K562 (cell line): ENCODE results near the gene RNF213.

ENCODE experiments used
- GABPB1 ChIP-seq: sonication (generic); formaldehyde crosslinking; IDR thresholded peaks from 2 replicates; pipeline ENCODE4 v1.8.0; 2022; ENCODE audit warnings: mild to moderate bottlenecking, missing genetic modification reagents
- KLF6 ChIP-seq: fragments of 250-450 bp; sonication (Bioruptor Pico); IDR thresholded peaks from 2 replicates; pipeline ENCODE4 v1.4.0; 2020; ENCODE audit warnings: mild to moderate bottlenecking, moderate library complexity, borderline replicate concordance
- MYC ChIP-seq, 2 experiments: fragments of 250-450 bp in 1 of 2; sonication (Bioruptor Pico) in 1 of 2; IDR thresholded peaks; 2 replicates each; pipeline versions ENCODE4 v1.5.1 to v1.6.1; 2012 to 2021; ENCODE audit warnings: low read depth in 2 of 2, borderline replicate concordance in 1 of 2, improper control_type of control experiment in 1 of 2, low read length in 1 of 2, mild to moderate bottlenecking in 1 of 2, moderate library complexity in 1 of 2
- SMARCC2 ChIP-seq: fragments of 450-650 bp; IDR thresholded peaks from 2 replicates; pipeline ENCODE4 v1.6.1; 2017; ENCODE audit warnings: antibody characterized with exemption, moderate library complexity, mild to moderate bottlenecking, low read depth
- ZNF592 ChIP-seq: fragments of 450-650 bp; IDR thresholded peaks from 2 replicates; pipeline ENCODE4 v1.6.1; 2017; ENCODE audit warnings: antibody characterized with exemption, mild to moderate bottlenecking
- ZZZ3 ChIP-seq: fragments of 450-650 bp; IDR thresholded peaks from 2 replicates; pipeline ENCODE4 v1.6.1; 2016; ENCODE audit warnings: antibody characterized with exemption, mild to moderate bottlenecking, moderate library complexity
- TF ChIP-seq, protein P1 (sequence below), 3 experiments: IDR thresholded peaks in 2 of 3; conservative IDR thresholded peaks in 1 of 3; 2 replicates each; pipeline ENCODE4 v1.5.1; 2011 to 2012; ENCODE audit warnings: low read length in 3 of 3, mild to moderate bottlenecking in 3 of 3, control low read depth in 2 of 3, improper control_type of control experiment in 1 of 3, inconsistent platforms in 1 of 3, low read depth in 1 of 3, mixed read lengths in 1 of 3, moderate library complexity in 1 of 3; ENCODE audit not compliant: insufficient read depth in 2 of 3

GRCh38 chr17:80254396-80255251 lies 6.0 kb upstream of the RNF213 start:
- TF ChIP-seq ZNF592 (peak; percentile 100), MYC (IDR thresholded peaks at IDR 0.05; ENCODE audit: low read depth, low read length) (peak; percentile 60; the same call in 1 of the 2 replicates), MYC (CRISPR knock-in tag; IDR thresholded peaks at IDR 0.05; ENCODE audit: borderline replicate concordance, low read depth) (peak; percentile 71; the same call in 1 of the 2 replicates), ZZZ3 (no peak), SMARCC2 (peak; percentile 92), GABPB1 (CRISPR knock-in tag) (no peak), KLF6 (CRISPR knock-in tag) (peak; percentile 82)
- TF ChIP-seq, protein P1, sequence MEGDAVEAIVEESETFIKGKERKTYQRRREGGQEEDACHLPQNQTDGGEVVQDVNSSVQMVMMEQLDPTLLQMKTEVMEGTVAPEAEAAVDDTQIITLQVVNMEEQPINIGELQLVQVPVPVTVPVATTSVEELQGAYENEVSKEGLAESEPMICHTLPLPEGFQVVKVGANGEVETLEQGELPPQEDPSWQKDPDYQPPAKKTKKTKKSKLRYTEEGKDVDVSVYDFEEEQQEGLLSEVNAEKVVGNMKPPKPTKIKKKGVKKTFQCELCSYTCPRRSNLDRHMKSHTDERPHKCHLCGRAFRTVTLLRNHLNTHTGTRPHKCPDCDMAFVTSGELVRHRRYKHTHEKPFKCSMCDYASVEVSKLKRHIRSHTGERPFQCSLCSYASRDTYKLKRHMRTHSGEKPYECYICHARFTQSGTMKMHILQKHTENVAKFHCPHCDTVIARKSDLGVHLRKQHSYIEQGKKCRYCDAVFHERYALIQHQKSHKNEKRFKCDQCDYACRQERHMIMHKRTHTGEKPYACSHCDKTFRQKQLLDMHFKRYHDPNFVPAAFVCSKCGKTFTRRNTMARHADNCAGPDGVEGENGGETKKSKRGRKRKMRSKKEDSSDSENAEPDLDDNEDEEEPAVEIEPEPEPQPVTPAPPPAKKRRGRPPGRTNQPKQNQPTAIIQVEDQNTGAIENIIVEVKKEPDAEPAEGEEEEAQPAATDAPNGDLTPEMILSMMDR (IDR thresholded peaks at IDR 0.05 in 2 of 3, conservative IDR thresholded peaks at IDR 0.05 in 1 of 3; ENCODE audit: insufficient read depth in 2 of 3, low read depth in 1 of 3, low read length in 3 of 3) = no peak
